NCI-H748 treated with DMSO at 0.1 percent for 48 hours (cell line): Measurements from ENCODE around the gene BEAN1.
"Not testable (repeated sequence)": the region's sequence is repeated elsewhere in the genome, so short reads cannot be mapped to it uniquely, and the experiment has no call there.

Source experiments
- DNase-seq: peaks from one replicate; lab custom pipeline; 2025; lab: John Stamatoyannopoulos, UW

The BEAN1 gene

GRCh38 chr16:66486199-66486772, 59.2 kb downstream of the BEAN1 start:
- DNase-seq, result no peak

GRCh38 chr16:66486773-66487579, 59.9 kb downstream of the BEAN1 start:
- DNase-seq, result no peak

- DNase-seq, result no peak
Measured at GRCh38 chr16:66487580-66488275, 60.6 kb downstream of the BEAN1 start.

- no peak for DNase-seq
Measured at GRCh38 chr16:66488505-66488904, 61.4 kb downstream of the BEAN1 start.

- no peak for DNase-seq
Measured at GRCh38 chr16:66489385-66489784, 62.3 kb downstream of the BEAN1 start.

GRCh38 chr16:66489818-66490217, 62.7 kb downstream of the BEAN1 start:
- no peak for DNase-seq

GRCh38 chr16:66490774-66491715, 64.0 kb downstream of the BEAN1 start:
- DNase-seq, result no peak

- no peak for DNase-seq
Measured at GRCh38 chr16:66491716-66492064, 64.6 kb downstream of the BEAN1 start.

- DNase-seq, result no peak
Measured at GRCh38 chr16:66493490-66494401, 66.7 kb downstream of the BEAN1 start.

GRCh38 chr16:66494916-66495315, 67.8 kb downstream of the BEAN1 start:
- no peak for DNase-seq

GRCh38 chr16:66495440-66495839, 68.3 kb downstream of the BEAN1 start:
- DNase-seq, result no peak

- DNase-seq, result not testable (repeated sequence)
Measured at GRCh38 chr16:66496226-66496625, 69.1 kb downstream of the BEAN1 start.

GRCh38 chr16:66497921-66498320, 70.8 kb downstream of the BEAN1 start:
- DNase-seq, result not testable (repeated sequence)

- not testable (repeated sequence) for DNase-seq
Measured at GRCh38 chr16:66501563-66501962, 74.5 kb downstream of the BEAN1 start.

GRCh38 chr16:66502020-66502913, 75.2 kb downstream of the BEAN1 start:
- DNase-seq, result no peak

- DNase-seq, result no peak
Measured at GRCh38 chr16:66503030-66503429, 75.9 kb downstream of the BEAN1 start.

- no peak for DNase-seq
Measured at GRCh38 chr16:66503612-66504011, 76.5 kb downstream of the BEAN1 start.

GRCh38 chr16:66507731-66508239, 80.7 kb downstream of the BEAN1 start:
- no peak for DNase-seq

GRCh38 chr16:66508248-66508913, 81.3 kb downstream of the BEAN1 start:
- DNase-seq, result no peak
